ENCODE results near the gene OMD. TPM values are rescaled to one million over a fixed set of nuclear protein-coding genes. Genes with fewer than 3 reads are reported as not detected.

OMD gene
- total RNA-seq, 1 experiment from 2014 or later, result 0.08 TPM

Other genes with a start within 250 kb of the OMD start
- 248 and 274 TPM in 2 replicates for gene IARS1, start 130.8 kb downstream of the OMD start, total RNA-seq (2014; rRNA removed; shearing (Covaris generic))
- 47.9 and 60.6 TPM in 2 replicates for gene NOL8, start 99.1 kb downstream of the OMD start, total RNA-seq (2014; rRNA removed; shearing (Covaris generic))
- 22.6 and 24.2 TPM in 2 replicates for gene CENPP, start 98.5 kb downstream of the OMD start, total RNA-seq (2014; rRNA removed; shearing (Covaris generic))
- gene OGN, start 19.9 kb downstream of the OMD start, total RNA-seq (2014; rRNA removed; shearing (Covaris generic)), result not detected in 2 replicates
- 0.06 TPM in 1 of 2 replicates, not detected in the other for gene ASPN, start 58.0 kb upstream of the OMD start, total RNA-seq (2014; rRNA removed; shearing (Covaris generic))
- not detected in 2 replicates for gene ECM2, start 111.5 kb upstream of the OMD start, total RNA-seq (2014; rRNA removed; shearing (Covaris generic))
- gene IPPK, start 245.7 kb upstream of the OMD start, total RNA-seq (2014; rRNA removed; shearing (Covaris generic)), result 15.8 and 16.7 TPM in 2 replicates

Data from SJCRH30 (cell line).